NOMO-1 (cell line): ENCODE data around the gene MEF2C.
"Not testable (repeated sequence)": the region's sequence is repeated elsewhere in the genome, so short reads cannot be mapped to it uniquely, and the experiment has no call there.

Experiments used
- DNase-seq, 2 experiments: peaks; one replicate each; lab custom pipeline; 2025; ENCODE audit not compliant: unreplicated experiment in 2 of 2; lab: John Stamatoyannopoulos, UW

Gene MEF2C

GRCh38 chr5:88808153-88808552 lies 74.8 kb downstream of the MEF2C start:
- no peak for DNase-seq

DNA sequence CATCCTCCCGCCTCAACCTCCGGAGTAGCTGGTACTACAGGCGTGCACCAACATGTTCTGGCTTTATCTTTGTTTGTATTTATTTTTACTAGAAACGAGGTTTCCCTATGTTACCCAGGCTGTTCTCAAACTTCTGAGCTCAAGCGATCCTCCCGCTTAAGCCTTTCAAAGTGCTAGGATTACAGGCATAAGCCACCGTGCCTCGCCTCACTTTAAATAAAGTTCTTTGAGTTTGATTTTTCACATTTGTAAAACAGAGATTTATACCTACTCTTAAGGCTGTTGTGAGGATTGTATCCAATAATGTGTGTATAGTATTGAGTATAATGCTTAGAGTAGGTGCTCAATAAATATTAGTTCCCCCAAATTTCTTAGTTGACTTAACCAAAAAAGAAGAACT lies 75.7 kb downstream of the MEF2C start:
- DNase-seq = no peak

DNA sequence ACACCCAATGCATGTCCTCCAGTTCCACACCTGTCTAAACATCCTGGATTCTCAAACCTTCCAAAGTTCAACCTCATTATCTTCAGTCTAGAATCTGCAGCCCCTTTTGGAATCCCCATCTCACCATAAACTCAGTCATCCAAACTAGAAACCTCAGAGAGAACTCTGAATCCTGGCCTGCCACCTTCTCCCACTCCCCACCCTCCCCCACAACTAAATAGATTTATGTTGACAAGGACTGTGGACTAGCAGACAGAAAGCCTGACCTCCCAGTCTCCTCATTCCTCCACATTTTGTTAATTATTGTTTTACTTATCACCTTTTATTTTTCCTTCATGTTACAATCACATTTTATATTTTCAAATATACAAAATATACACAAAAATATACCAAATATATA lies 76.6 kb downstream of the MEF2C start:
- DNase-seq = no peak

- DNase-seq = no peak
These were observed 77.7 kb downstream of the MEF2C start for GRCh38 chr5:88805151-88805784.

DNA sequence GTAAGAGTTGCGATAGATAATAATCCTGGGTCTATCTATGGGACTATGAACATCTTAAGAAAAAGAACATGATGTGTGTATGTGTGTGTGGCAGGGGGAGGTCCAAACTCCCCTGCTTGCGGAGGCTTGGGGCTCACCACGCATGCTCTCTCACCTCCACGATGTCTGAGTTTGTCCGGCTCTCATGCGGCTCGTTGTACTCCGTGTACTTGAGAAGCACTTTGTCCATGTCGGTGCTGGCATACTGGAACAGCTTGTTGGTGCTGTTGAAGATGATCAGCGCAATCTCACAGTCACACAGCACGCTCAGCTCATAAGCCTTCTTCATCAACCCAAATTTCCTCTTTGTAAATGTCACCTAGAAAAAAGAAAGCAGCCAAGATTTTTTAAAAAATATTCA lies 78.5 kb downstream of the MEF2C start:
- DNase-seq = no peak

- no peak for DNase-seq
These were observed 79.7 kb downstream of the MEF2C start for GRCh38 chr5:88803309-88803708.

GRCh38 chr5:88799938-88800535 lies 82.9 kb downstream of the MEF2C start:
- no peak for DNase-seq

DNA sequence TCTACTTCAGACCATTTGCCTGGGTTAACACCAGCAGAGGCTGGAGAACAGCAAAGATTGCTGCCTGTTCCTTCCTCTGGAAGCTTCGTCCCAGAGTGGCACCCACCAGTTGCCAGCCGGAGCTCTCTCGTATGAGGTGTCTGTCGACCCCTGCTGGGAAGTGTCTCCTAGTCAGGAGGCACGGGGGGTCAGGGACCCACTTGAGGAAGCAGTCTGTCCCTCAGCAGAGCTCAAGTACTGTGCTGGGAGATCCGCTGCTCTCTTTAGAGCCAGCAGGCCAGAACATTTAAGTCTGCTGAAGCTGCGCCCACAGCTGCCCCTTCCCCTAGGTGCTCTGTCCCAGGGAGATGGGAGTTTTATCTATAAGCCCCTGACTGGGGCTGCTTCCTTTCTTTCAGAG lies 84.1 kb downstream of the MEF2C start:
- DNase-seq = not testable (repeated sequence)

GRCh38 chr5:88793797-88794196 lies 89.2 kb downstream of the MEF2C start:
- DNase-seq = not testable (repeated sequence)

DNA sequence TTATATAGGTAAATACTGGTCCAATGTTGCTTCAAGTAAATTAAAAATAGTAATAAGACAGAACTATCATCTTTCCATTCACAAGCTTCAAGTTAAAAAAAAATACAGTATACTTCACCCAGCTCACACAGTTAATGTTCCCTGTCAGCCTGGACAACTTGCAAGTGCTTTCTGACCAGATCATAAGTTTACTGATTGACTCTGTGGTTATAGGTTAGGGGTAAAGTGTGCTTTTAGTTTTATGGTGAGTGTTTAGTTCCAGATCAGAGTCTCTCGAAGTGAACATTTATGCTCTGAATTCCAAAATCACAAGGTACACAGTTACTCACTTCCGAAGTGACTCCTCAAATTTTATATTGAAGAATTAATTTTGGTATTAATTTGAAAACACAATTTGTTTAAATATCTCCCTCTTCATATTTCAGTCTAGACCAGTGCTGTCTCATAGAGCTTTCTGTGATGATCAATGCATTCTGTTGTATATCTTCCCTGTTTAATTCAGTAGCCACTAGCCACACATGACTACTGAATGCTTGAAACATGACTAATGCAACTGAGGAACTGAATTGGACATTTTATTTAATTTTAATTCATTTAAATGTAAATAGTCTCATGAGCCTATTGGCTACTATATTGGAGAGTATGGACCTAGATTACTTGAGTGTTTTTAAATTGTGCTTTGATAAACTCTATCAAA lies 90.7 kb downstream of the MEF2C start:
- no peak for DNase-seq

- no peak for DNase-seq
These were observed 95.1 kb downstream of the MEF2C start for GRCh38 chr5:88787856-88788255.

DNA sequence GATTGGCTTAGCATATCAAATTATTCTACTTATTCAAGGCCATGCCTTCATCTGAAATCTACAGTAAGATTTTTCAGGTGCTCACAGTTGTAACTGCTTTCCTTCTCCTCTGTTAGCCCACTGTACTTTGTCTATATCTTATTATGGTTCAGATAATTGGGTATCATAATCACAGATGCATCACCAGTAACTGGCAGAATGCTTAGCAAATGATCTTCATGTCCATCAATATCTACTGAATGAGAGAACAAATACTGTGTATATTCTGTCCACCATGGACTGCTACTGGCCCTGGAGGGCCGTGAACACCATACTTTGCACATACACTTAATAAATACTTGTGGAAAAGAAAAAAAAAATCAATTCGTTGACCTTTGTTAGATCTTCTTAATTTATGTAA lies 96.2 kb downstream of the MEF2C start:
- DNase-seq = no peak

DNA sequence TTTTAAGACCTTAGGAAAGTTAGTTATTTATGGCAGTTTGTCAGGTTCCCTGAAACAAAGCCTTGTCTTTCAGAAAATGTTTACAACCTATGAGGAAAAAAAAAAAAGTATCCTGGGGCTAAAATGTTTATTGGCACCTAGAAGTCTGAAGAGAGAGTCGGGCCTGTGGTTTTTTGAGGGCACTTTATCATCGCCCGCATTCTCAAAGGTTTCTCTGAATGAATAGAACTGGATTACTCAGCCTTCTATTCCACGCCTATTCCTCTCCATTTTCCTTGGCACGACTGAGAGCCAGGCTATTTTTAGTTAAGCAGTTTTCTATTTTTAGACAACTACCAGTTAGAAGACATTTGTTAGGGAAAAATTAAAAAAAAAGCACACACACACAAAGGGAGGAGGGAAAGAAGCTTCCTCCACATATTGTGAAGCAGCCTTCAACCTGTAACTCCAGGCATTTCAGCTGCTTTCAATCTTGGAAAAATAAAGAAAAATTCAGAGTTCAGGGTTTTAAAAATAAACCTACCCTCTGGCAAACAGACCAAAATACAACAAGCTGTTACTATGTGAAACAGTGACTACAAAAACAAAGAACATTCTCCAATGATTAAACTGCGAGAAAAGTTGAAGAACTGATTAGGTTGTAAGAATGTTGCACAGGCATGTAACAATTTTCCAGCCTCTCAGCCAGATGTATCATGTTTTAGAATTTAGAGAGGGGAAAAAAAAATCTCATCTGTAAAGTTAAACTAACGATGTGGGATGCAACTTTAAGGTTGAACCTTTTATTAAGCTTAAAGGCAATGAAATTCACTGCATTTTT lies 97.0 kb downstream of the MEF2C start:
- DNase-seq = no peak

- DNase-seq = no peak
These were observed 100.4 kb downstream of the MEF2C start for GRCh38 chr5:88782571-88782970.

DNA sequence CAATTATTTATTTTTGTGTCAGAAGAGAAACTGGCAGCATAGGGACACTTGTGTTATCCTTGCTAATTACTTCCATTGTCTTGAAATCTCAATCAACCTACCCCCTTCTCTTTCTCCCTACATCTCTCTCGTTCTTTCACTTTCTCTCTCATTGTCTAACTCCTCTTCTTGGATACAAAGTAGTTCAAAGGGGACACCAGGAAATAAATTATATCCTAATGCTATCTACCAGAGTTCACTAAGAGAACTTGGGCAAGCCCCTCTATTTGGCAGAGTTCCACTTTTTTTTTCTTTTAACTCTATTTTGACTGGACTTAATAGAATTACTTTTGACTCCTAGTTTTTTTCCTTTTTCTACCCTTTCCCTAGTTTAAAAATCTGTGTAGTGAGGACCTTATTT lies 102.2 kb downstream of the MEF2C start:
- DNase-seq = no peak

DNA sequence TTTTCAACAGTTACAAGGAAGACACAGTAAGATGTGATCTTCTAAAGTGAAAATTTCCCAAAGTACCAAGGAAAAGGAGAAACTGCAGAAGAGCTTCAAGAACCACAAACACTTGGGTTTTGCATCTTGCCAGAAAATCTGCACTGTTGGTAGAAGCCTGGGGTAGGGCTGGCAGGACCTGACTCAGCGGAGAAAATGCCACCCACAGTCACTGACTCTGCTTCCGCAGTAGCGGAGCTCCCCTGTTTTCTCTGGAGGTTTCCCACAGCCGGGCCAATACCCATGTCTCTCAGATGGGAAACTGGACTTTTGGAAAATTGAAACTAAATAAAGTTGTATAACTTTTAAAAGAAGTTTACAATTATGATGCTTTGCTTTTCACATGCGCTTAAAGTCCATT lies 104.2 kb downstream of the MEF2C start:
- DNase-seq = no peak

DNA sequence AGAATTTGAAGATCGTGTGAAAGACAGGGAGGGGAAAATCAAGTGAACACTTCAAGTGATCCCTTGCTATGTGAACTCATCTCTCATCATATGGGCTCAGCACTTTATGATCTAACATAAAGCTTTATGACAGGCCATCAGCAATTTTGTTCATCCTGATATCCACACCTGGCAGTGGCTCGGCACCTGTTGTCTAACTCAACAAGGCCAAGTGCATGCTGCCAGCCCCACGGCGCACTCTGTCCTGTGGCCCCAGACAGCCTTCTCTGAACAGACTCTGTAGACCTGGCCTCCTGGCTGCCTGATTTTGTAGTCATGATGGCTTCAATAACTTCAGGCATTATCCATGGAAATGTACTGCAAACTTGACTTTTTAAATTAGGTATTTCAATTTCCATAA lies 106.3 kb downstream of the MEF2C start:
- no peak for DNase-seq

DNA sequence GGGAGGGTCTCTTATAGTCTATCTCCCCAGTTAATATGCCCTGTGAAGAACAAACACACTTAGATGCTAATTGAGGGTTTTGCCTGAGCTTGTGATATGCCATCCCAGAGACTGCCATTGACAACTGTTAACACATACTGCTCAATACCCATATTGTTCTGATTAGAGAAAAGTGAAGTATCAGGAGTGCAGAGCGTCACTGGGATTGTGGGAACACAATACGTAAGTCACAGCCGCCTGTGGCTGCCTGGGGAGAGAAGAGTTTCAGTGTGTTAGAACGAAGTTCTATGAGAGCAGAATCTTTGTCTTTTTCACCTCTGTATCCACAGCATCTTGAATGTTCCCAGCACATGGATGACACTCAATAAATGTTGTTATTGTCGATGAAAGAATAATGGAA lies 110.2 kb downstream of the MEF2C start:
- DNase-seq = no peak

DNA sequence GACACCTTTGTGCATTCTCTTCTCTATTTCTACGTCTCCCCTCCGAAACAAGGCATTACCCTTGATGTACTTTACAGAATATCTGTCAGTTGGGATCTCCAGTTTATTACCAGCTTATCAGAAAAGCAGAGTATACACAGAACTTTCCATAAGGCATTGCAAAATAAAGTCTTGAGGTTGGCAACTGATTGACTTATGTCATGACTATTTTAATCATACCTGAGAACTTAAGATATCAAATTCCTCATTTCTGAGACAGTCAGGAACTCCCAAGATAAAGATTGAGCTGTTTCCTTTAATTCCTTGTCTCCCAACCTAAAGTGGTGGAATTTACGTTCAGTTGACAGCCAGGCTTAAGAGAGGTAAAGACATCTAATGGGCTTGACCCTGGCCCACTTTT lies 110.9 kb downstream of the MEF2C start:
- DNase-seq = no peak

- no peak for DNase-seq
These were observed 112.4 kb downstream of the MEF2C start for GRCh38 chr5:88770276-88771257.
